PC-9 (cell line): ENCODE measurements around the gene NBEA.

Source experiments
- EZH2 ChIP-seq: fragments of 200-600 bp; sonication (generic); IDR thresholded peaks from 2 replicates; pipeline ENCODE4 v1.8.0; 2017; ENCODE audit warnings: antibody characterized with exemption, low read depth
- TF ChIP-seq, protein P1 (sequence below): fragments of 200-600 bp; sonication (generic); conservative IDR thresholded peaks from 2 replicates; pipeline ENCODE4 v1.6.1; 2017; ENCODE audit warnings: mixed run types, antibody characterized with exemption, mild to moderate bottlenecking, moderate library complexity

DNA sequence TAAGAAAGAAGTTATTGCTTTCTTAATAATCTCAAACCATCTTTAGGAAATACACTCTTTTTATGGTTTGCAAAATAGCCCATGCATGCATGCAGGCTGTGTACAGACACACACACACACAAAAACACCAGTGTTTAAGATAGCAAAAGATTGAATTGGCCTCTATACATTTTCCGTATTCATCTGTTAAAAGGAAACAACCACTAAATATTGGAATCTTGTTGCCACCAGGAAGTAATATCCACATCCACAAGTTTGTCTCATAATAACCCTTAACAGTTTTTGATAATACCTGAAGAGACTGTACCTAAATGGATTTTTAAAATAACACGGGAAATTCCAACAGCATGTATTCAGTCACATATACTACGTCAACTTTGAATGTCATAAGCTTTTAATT, 541.7 kb downstream of the NBEA start:
- TF ChIP-seq, protein P1, sequence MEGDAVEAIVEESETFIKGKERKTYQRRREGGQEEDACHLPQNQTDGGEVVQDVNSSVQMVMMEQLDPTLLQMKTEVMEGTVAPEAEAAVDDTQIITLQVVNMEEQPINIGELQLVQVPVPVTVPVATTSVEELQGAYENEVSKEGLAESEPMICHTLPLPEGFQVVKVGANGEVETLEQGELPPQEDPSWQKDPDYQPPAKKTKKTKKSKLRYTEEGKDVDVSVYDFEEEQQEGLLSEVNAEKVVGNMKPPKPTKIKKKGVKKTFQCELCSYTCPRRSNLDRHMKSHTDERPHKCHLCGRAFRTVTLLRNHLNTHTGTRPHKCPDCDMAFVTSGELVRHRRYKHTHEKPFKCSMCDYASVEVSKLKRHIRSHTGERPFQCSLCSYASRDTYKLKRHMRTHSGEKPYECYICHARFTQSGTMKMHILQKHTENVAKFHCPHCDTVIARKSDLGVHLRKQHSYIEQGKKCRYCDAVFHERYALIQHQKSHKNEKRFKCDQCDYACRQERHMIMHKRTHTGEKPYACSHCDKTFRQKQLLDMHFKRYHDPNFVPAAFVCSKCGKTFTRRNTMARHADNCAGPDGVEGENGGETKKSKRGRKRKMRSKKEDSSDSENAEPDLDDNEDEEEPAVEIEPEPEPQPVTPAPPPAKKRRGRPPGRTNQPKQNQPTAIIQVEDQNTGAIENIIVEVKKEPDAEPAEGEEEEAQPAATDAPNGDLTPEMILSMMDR: no peak
- no peak for TF ChIP-seq EZH2
